T47D (cell line): ENCODE data around the gene LEPR.
"Not testable (repeated sequence)": the region's sequence is repeated elsewhere in the genome, so short reads cannot be mapped to it uniquely, and the experiment has no call there.

Experiments
- DNase-seq, 2 experiments: peaks; one replicate each; pipeline versions ENCODE4 v3.0.0 to v3.0.0-alpha.2; 2011 to 2012; ENCODE audit warnings: low read depth in 1 of 2, low spot score in 1 of 2
- JUND ChIP-seq: IDR thresholded peaks from 2 replicates; pipeline ENCODE4 v1.6.1; 2012; ENCODE audit warnings: low read depth
- in situ Hi-C: cut with HindIII; loops from 2 replicates; pipeline ENCODE4 v1.10.0; 2016; ENCODE audit warnings: low sequenced_read_pairs, low pct_unique_long_range_greater_than_20kb

Gene LEPR

GRCh38 chr1:65457868-65458267 is 37.4 kb downstream of the LEPR start:
- no peak for DNase-seq
- no peak for TF ChIP-seq JUND
- in situ Hi-C loops, result no loop called here

- no peak for TF ChIP-seq JUND
- no peak for DNase-seq
- in situ Hi-C loops, result no loop called here
These were observed 38.4 kb downstream of the LEPR start for GRCh38 chr1:65458730-65459396.

- no peak for TF ChIP-seq JUND
- DNase-seq, result peak; percentile 11 to 62
- in situ Hi-C loops, result no loop called here
These were observed 38.9 kb downstream of the LEPR start for GRCh38 chr1:65459397-65459768.

GRCh38 chr1:65465837-65466236 is 45.4 kb downstream of the LEPR start:
- in situ Hi-C loops, DNase-seq: not testable (repeated sequence)

GRCh38 chr1:65467536-65467935 is 47.1 kb downstream of the LEPR start:
- DNase-seq, result no peak
- in situ Hi-C loops, result no loop called here
- TF ChIP-seq JUND, result no peak

GRCh38 chr1:65469126-65469888 is 48.8 kb downstream of the LEPR start:
- DNase-seq, result no peak
- no peak for TF ChIP-seq JUND
- in situ Hi-C loops, result no loop called here

GRCh38 chr1:65469889-65470340 is 49.4 kb downstream of the LEPR start:
- no peak for DNase-seq
- in situ Hi-C loops, result no loop called here
- no peak for TF ChIP-seq JUND
